HFFc6 (cell line): Measurements from ENCODE around the gene TRIM43B. TPM values are rescaled to one million over a fixed set of nuclear protein-coding genes. Genes with fewer than 3 reads are reported as not detected.
A peak's percentile ranks its signal among the peaks of the same experiment; 100 is the strongest.
"Not testable (repeated sequence)": the region's sequence is repeated elsewhere in the genome, so short reads cannot be mapped to it uniquely, and the experiment has no call there.

Experiments
- DNase-seq: peaks from one replicate; pipeline ENCODE4 v3.0.0-alpha.2; 2018
- H3K27ac Mint-ChIP-seq: 2 replicates; pipeline ENCODE4 v1.8.0; 2020; ENCODE audit warnings: mild to moderate bottlenecking, mixed read lengths
- H3K27me3 Mint-ChIP-seq: 2 replicates; pipeline ENCODE4 v1.8.0; 2021; ENCODE audit warnings: mild to moderate bottlenecking, moderate library complexity, mixed read lengths; ENCODE audit not compliant: insufficient read depth
- H3K36me3 Mint-ChIP-seq: 2 replicates; pipeline ENCODE4 v1.8.0; 2021; ENCODE audit warnings: low read depth, mixed read lengths
- H3K4me1 Mint-ChIP-seq: 2 replicates; pipeline ENCODE4 v1.8.0; 2020; ENCODE audit warnings: low read depth, mixed read lengths
- H3K4me3 Mint-ChIP-seq: 2 replicates; pipeline ENCODE4 v1.8.0; 2020; ENCODE audit warnings: mild to moderate bottlenecking, moderate library complexity, mixed read lengths
- H3K9me3 Mint-ChIP-seq: 2 replicates; pipeline ENCODE4 v1.8.0; 2020; ENCODE audit warnings: mild to moderate bottlenecking, mixed read lengths
- CTCF ChIP-seq: fragments of 200-600 bp; sonication (generic); IDR thresholded peaks from 2 replicates; pipeline ENCODE4 v1.5.0; 2021; ENCODE audit warnings: antibody characterized with exemption, mild to moderate bottlenecking
- long read RNA-seq: library from polyadenylated mRNA; unstranded; transcript quantifications from one replicate; pipeline ENCODE4 v2.0.0, GENCODE V29; 2019
- total RNA-seq, 6 experiments: library from RNA; stranded (reverse); fragmentation: NEBNext Ultra II Directional; extraction: Animal tissue kit (Norgen Biotek cat#: 25700); gene quantifications; 2 replicates in 1 of 6; 3 replicates in 5 of 6; pipeline ENCODE4 v1.2.3, GENCODE V29; 2021

Gene TRIM43B
- total RNA-seq: not detected
- long read RNA-seq: 0 reads

- not testable (repeated sequence) for H3K9me3 Mint-ChIP-seq, DNase-seq, H3K4me1 Mint-ChIP-seq, H3K27me3 Mint-ChIP-seq, H3K4me3 Mint-ChIP-seq, H3K36me3 Mint-ChIP-seq, H3K27ac Mint-ChIP-seq
Observed at GRCh38 chr2:95484654-95485053, at the start of gene TRIM43B. Gene TRIM43B, minus strand, starts transcription at chr2:95484754. Its CDS starts 2,040 bp downstream, at chr2:95482714.

- H3K36me3 Mint-ChIP-seq: peaks cover 23% of the 10 kb centered on the region
- H3K4me1 Mint-ChIP-seq: peaks cover 38% of the 10 kb centered on the region
- no peak for TF ChIP-seq CTCF
- peak overlapping the region; percentile 35; the same call in 1 of the 2 replicates for H3K4me3 Mint-ChIP-seq
- H3K27ac Mint-ChIP-seq: peak overlapping the region; percentile 67
- H3K27me3 Mint-ChIP-seq: peaks cover 1% of the 10 kb centered on the region; the same call in 1 of the 2 replicates
- H3K9me3 Mint-ChIP-seq: no peaks in the 10 kb centered on the region; the same call in 1 of the 2 replicates
- no peak for DNase-seq
Observed at GRCh38 chr2:95531254-95531771, 46.8 kb upstream of the TRIM43B start.

GRCh38 chr2:95530734-95531133 is 46.2 kb upstream of the TRIM43B start:
- H3K4me3 Mint-ChIP-seq: peak overlapping the region; percentile 35
- H3K27ac Mint-ChIP-seq: peak overlapping the region; percentile 67
- peaks cover 44% of the 10 kb centered on the region for H3K4me1 Mint-ChIP-seq
- no peak for TF ChIP-seq CTCF
- peaks cover 20% of the 10 kb centered on the region for H3K36me3 Mint-ChIP-seq
- H3K9me3 Mint-ChIP-seq: no peaks in the 10 kb centered on the region; the same call in 1 of the 2 replicates
- DNase-seq: peak; percentile 66
- H3K27me3 Mint-ChIP-seq: peaks cover 1% of the 10 kb centered on the region; the same call in 1 of the 2 replicates

GRCh38 chr2:95526360-95527341 is 42.1 kb upstream of the TRIM43B start:
- Mint-ChIP-seq H3K27me3 (peaks cover 1% of the 10 kb centered on the region; the same call in 1 of the 2 replicates), H3K9me3 (no peaks in the 10 kb centered on the region; the same call in 1 of the 2 replicates), H3K4me1 (peaks cover 52% of the 10 kb centered on the region), H3K4me3 (peak overlapping the region; percentile 93), H3K27ac (peak overlapping the region; percentile 87), H3K36me3 (peaks cover 14% of the 10 kb centered on the region)
- DNase-seq: peak; percentile 71
- peak; percentile 66 for TF ChIP-seq CTCF

- DNase-seq: no peak
- H3K36me3 Mint-ChIP-seq: peaks cover 14% of the 10 kb centered on the region
- H3K27me3 Mint-ChIP-seq: peaks cover 1% of the 10 kb centered on the region; the same call in 1 of the 2 replicates
- no peak for TF ChIP-seq CTCF
- H3K9me3 Mint-ChIP-seq: no peaks in the 10 kb centered on the region; the same call in 1 of the 2 replicates
- peak overlapping the region; percentile 87 for H3K27ac Mint-ChIP-seq
- H3K4me3 Mint-ChIP-seq: peak overlapping the region; percentile 93
- peaks cover 40% of the 10 kb centered on the region for H3K4me1 Mint-ChIP-seq
Observed at GRCh38 chr2:95525294-95526035, 40.9 kb upstream of the TRIM43B start.
